SK-N-MC (cell line): ENCODE measurements around the gene VWCE.

Experiments
- EZH2 ChIP-seq: fragments of 200-600 bp; sonication (generic); IDR thresholded peaks from one replicate; pipeline ENCODE4 v1.6.1; 2017; ENCODE audit warnings: antibody characterized with exemption
- FOXP2 ChIP-seq: optimal IDR thresholded peaks from 2 replicates; pipeline ENCODE3; 2011; ENCODE audit warnings: mild to moderate bottlenecking, moderate library complexity; ENCODE audit not compliant: insufficient read depth; ENCODE audit errors: extremely low read length, control extremely low read depth
- POLR2AphosphoS5 ChIP-seq: IDR thresholded peaks from 2 replicates; pipeline ENCODE4 v1.6.1; 2012; ENCODE audit warnings: mild to moderate bottlenecking, low read depth, low read length, borderline replicate concordance

DNA sequence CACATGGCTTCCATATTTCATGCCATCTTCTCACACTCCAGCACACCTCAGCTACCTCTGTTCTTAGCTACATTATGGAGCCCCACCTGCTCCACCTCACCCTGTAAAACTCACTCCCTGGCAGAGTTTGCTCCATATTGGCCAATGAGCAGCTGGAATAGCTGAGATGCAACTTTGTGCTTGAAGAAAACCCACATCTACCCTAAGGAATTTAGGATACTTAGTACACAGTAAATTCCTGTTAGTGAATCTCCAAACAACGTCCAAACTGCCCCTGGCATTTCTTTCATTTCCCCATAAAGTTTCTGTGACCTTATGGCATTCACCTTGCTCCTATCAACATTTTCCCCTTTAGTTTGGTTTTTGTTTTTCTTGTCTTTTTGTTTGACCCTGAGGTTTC is 2.2 kb upstream of the VWCE start:
- TF ChIP-seq EZH2, result no peak
- no peak for TF ChIP-seq POLR2AphosphoS5
- TF ChIP-seq FOXP2, result no peak
